Ishikawa (cell line): ENCODE data around the gene AIFM2.

ENCODE experiments used
- FOXM1 ChIP-seq: IDR thresholded peaks from 2 replicates; pipeline ENCODE4 v1.6.1; 2012; ENCODE audit warnings: low read depth, borderline replicate concordance
- MAX ChIP-seq: IDR thresholded peaks from 2 replicates; pipeline ENCODE4 v1.6.1; 2012
- RAD21 ChIP-seq: IDR thresholded peaks from 2 replicates; pipeline ENCODE4 v1.6.1; 2012; ENCODE audit warnings: low read depth
- TCF12 ChIP-seq: IDR thresholded peaks from 2 replicates; pipeline ENCODE4 v1.6.1; 2012; ENCODE audit warnings: low read depth
- USF1 ChIP-seq: IDR thresholded peaks from 2 replicates; pipeline ENCODE4 v1.6.1; 2012
- TF ChIP-seq, protein P1 (sequence below): IDR thresholded peaks from 2 replicates; pipeline ENCODE4 v1.6.1; 2012; ENCODE audit warnings: low read depth, mild to moderate bottlenecking

DNA sequence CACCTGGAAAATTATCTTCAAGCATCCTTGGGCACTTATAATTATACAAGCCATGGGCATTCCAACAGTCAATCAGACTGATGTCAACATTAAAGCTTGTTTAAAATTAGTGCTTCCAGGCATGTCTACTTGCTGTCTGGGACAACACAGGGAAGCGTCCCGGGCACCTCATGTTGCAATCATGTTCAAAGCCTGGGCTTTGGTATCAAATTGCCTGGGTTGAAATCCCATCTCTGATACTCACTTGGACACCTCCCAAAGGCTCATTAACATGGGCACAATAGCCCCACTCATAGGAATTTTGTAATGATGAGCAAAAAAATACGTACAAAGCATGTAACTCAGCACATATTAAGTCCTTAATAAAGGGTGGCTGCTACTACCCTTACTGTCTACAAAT, 14.4 kb downstream of the AIFM2 start:
- TF ChIP-seq FOXM1 = no peak
- TF ChIP-seq, protein P1, sequence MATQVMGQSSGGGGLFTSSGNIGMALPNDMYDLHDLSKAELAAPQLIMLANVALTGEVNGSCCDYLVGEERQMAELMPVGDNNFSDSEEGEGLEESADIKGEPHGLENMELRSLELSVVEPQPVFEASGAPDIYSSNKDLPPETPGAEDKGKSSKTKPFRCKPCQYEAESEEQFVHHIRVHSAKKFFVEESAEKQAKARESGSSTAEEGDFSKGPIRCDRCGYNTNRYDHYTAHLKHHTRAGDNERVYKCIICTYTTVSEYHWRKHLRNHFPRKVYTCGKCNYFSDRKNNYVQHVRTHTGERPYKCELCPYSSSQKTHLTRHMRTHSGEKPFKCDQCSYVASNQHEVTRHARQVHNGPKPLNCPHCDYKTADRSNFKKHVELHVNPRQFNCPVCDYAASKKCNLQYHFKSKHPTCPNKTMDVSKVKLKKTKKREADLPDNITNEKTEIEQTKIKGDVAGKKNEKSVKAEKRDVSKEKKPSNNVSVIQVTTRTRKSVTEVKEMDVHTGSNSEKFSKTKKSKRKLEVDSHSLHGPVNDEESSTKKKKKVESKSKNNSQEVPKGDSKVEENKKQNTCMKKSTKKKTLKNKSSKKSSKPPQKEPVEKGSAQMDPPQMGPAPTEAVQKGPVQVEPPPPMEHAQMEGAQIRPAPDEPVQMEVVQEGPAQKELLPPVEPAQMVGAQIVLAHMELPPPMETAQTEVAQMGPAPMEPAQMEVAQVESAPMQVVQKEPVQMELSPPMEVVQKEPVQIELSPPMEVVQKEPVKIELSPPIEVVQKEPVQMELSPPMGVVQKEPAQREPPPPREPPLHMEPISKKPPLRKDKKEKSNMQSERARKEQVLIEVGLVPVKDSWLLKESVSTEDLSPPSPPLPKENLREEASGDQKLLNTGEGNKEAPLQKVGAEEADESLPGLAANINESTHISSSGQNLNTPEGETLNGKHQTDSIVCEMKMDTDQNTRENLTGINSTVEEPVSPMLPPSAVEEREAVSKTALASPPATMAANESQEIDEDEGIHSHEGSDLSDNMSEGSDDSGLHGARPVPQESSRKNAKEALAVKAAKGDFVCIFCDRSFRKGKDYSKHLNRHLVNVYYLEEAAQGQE = no peak
- no peak for TF ChIP-seq MAX
- TF ChIP-seq TCF12 = no peak
- TF ChIP-seq RAD21 = no peak
- no peak for TF ChIP-seq USF1
